HG02571 (cell line): Measurements from ENCODE around the gene CAMP.
"Not testable (repeated sequence)": the region's sequence is repeated elsewhere in the genome, so short reads cannot be mapped to it uniquely, and the experiment has no call there.

ENCODE experiments used
- ATAC-seq: cut with Tn5 transposase; IDR thresholded peaks from one replicate; pipeline ENCODE4 v1.9.1; 2021; ENCODE audit warnings: mild to moderate bottlenecking, moderate library complexity; ENCODE audit not compliant: unreplicated experiment

Gene CAMP

GRCh38 chr3:48248095-48248850 is 25.0 kb downstream of the CAMP start:
- no peak for ATAC-seq

GRCh38 chr3:48256557-48256956 is 33.3 kb downstream of the CAMP start:
- ATAC-seq = no peak

GRCh38 chr3:48258530-48258929 is 35.2 kb downstream of the CAMP start:
- no peak for ATAC-seq

- ATAC-seq = no peak
Observed at GRCh38 chr3:48267782-48268181, 44.5 kb downstream of the CAMP start.

- ATAC-seq = no peak
Observed at GRCh38 chr3:48268381-48268935, 45.2 kb downstream of the CAMP start.

GRCh38 chr3:48268936-48269561 is 45.8 kb downstream of the CAMP start:
- ATAC-seq = no peak

- no peak for ATAC-seq
Observed at GRCh38 chr3:48269592-48269991, 46.3 kb downstream of the CAMP start.

- ATAC-seq = no peak
Observed at GRCh38 chr3:48270306-48270705, 47.0 kb downstream of the CAMP start.

GRCh38 chr3:48271223-48271622 is 47.9 kb downstream of the CAMP start:
- not testable (repeated sequence) for ATAC-seq

- no peak for ATAC-seq
Observed at GRCh38 chr3:48271763-48272498, 48.6 kb downstream of the CAMP start.

- ATAC-seq = no peak
Observed at GRCh38 chr3:48273594-48274211, 50.4 kb downstream of the CAMP start.

- no peak for ATAC-seq
Observed at GRCh38 chr3:48274452-48274851, 51.2 kb downstream of the CAMP start.
